ENCODE measurements around the gene AGPAT3.
A peak's percentile ranks its signal among the peaks of the same experiment; 100 is the strongest.

AGPAT3 gene

GRCh38 chr21:43928222-43929125 lies 63.5 kb downstream of the AGPAT3 start:
- no peaks in the 10 kb centered on the region for H3K4me1 ChIP-seq (ENCODE audit: insufficient read depth, poor library complexity, severe bottlenecking)
- no peaks in the 10 kb centered on the region; the same call in 1 of the 2 replicates for H3K36me3 ChIP-seq (ENCODE audit: low read depth)
- TF ChIP-seq, protein P1, sequence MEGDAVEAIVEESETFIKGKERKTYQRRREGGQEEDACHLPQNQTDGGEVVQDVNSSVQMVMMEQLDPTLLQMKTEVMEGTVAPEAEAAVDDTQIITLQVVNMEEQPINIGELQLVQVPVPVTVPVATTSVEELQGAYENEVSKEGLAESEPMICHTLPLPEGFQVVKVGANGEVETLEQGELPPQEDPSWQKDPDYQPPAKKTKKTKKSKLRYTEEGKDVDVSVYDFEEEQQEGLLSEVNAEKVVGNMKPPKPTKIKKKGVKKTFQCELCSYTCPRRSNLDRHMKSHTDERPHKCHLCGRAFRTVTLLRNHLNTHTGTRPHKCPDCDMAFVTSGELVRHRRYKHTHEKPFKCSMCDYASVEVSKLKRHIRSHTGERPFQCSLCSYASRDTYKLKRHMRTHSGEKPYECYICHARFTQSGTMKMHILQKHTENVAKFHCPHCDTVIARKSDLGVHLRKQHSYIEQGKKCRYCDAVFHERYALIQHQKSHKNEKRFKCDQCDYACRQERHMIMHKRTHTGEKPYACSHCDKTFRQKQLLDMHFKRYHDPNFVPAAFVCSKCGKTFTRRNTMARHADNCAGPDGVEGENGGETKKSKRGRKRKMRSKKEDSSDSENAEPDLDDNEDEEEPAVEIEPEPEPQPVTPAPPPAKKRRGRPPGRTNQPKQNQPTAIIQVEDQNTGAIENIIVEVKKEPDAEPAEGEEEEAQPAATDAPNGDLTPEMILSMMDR (IDR thresholded peaks at IDR 0.05; ENCODE audit: poor library complexity, severe bottlenecking), result no peak
- ATAC-seq (ENCODE audit: low read depth), result no peak
- no peak overlapping the region for H3K27ac ChIP-seq (ENCODE audit: poor library complexity, severe bottlenecking)
- no peaks in the 10 kb centered on the region for H3K27me3 ChIP-seq (ENCODE audit: insufficient read depth, poor library complexity, severe bottlenecking)
- H3K9me3 ChIP-seq (ENCODE audit: severe bottlenecking), result no peaks in the 10 kb centered on the region
- no peak overlapping the region for H3K4me3 ChIP-seq (ENCODE audit: severe bottlenecking)
- DNase-seq (ENCODE audit: low spot score), result no peak

DNA sequence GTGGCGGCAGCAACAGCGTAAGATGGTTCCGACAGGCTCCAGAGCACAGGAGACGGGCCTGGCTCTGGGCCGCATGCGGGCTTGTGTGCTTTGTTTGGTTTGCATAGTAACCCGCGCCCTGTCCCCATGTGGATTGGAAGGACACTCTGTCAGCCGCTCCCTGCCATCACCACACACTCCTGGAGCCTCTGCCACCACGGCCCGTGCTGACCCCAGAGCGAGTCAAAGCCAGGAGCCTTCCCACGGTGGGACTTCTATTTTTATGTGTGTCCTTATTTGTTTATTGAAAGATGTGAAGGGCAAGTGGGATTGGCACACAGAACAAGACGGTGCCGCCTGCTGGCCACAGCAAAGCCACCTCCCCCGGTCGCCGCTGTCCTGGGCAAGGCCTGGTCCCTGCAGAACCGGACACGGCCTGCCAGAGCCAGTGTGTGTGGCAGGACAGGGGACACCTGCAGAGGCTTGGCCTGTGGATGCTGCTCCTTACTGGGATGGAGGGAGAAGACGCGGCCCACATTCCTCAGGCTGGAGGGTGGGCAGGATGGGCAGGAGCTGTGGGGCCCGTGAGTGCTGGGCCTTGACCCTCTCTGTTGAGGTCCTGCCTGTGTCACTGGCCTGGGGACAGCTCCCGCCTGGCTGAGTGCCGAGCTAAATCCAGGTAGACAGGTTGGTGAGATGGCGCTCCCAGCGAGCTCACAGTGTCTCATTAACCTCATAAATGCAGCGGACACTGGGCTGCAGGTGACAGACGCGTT lies 64.4 kb downstream of the AGPAT3 start:
- no peaks in the 10 kb centered on the region; the same call in 1 of the 2 replicates for H3K36me3 ChIP-seq (ENCODE audit: low read depth)

DNA sequence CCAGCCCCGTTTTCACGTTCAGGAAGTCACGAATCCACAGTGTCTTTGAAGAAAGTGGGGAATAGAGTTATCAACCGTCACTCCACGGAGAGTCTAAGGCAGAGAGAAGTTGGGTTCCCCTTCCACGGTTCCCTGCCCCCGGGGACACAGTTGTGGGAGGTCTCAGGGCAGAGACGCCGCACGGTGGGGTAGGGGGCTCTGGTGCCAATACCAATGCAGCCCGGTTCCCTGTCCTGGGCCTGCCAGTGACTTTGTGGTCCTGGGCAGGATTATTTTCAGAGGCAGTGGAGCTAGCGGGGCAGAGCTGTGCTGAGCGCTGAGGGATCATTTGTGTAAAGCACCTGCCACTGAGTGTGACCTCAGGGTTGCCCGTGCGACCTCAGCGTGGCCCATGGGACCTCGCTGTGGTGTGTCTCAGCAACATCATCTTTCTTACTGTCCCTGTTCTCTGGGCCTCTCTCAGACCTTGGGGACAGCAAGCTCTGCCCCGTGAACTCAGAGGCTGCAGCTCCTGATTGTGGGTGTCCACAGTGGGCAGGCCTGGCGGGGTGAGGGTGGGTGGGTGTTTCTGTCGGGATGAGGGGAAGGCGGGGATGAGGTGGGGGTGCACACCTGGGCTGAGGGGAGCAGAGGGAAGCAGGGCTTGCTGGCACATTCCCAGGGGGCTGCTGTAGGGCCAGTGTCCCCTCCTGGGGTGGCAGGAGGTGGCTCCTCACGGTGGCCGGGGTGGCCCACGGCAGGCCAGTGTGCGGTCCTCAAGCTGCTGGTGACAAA lies 65.2 kb downstream of the AGPAT3 start:
- TF ChIP-seq, protein P1 (IDR thresholded peaks at IDR 0.05; ENCODE audit: poor library complexity, severe bottlenecking), result no peak
- Histone ChIP-seq H3K4me3 (ENCODE audit: severe bottlenecking) (no peak overlapping the region), H3K27ac (ENCODE audit: poor library complexity, severe bottlenecking) (no peak overlapping the region), H3K9me3 (ENCODE audit: severe bottlenecking) (no peaks in the 10 kb centered on the region), H3K36me3 (ENCODE audit: low read depth) (no peaks in the 10 kb centered on the region), H3K27me3 (ENCODE audit: insufficient read depth, poor library complexity, severe bottlenecking) (no peaks in the 10 kb centered on the region), H3K4me1 (ENCODE audit: insufficient read depth, poor library complexity, severe bottlenecking) (no peaks in the 10 kb centered on the region)
- ATAC-seq (ENCODE audit: low read depth) (no peak), DNase-seq (ENCODE audit: low spot score) (no peak)

More for the DNA sequence above, 64.4 kb downstream of the AGPAT3 start:
- TF ChIP-seq, protein P1 (IDR thresholded peaks at IDR 0.05; ENCODE audit: poor library complexity, severe bottlenecking), result no peak
- Histone ChIP-seq H3K27ac (ENCODE audit: poor library complexity, severe bottlenecking) (no peak overlapping the region), H3K27me3 (ENCODE audit: insufficient read depth, poor library complexity, severe bottlenecking) (no peaks in the 10 kb centered on the region), H3K4me3 (ENCODE audit: severe bottlenecking) (no peak overlapping the region), H3K9me3 (ENCODE audit: severe bottlenecking) (no peaks in the 10 kb centered on the region), H3K4me1 (ENCODE audit: insufficient read depth, poor library complexity, severe bottlenecking) (no peaks in the 10 kb centered on the region)
- ATAC-seq (ENCODE audit: low read depth) (no peak), DNase-seq (ENCODE audit: low spot score) (peak; percentile 52)

DNA sequence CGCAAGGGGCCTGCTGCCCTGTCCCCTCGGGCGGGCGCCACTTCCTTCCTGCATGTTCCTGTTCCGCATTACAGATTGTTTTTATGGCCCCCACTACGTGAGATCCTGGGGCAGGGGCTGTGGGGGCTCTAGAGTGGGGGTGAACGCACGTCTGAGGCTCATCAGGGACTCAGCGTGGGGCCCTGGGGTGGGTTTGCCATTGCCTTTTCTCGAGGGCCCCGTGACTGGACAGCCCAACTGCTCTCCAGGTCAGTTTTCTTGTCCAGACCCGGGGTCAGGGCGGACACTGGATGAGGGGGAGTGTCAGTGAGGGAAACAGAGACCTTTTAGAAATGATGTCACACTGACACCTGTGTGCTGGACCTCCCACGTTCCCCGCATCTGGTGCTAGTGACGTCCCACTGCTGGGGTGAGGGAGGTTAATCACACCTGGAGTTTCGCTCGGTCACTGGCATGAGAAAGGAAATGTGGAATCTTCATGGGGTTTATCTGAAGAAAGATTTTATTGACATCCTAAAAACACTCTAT lies 65.9 kb downstream of the AGPAT3 start:
- Histone ChIP-seq H3K9me3 (ENCODE audit: severe bottlenecking) (no peaks in the 10 kb centered on the region), H3K27me3 (ENCODE audit: insufficient read depth, poor library complexity, severe bottlenecking) (no peaks in the 10 kb centered on the region), H3K36me3 (ENCODE audit: low read depth) (no peaks in the 10 kb centered on the region), H3K27ac (ENCODE audit: poor library complexity, severe bottlenecking) (no peak overlapping the region), H3K4me3 (ENCODE audit: severe bottlenecking) (no peak overlapping the region), H3K4me1 (ENCODE audit: insufficient read depth, poor library complexity, severe bottlenecking) (no peaks in the 10 kb centered on the region)
- ATAC-seq (ENCODE audit: low read depth) (no peak), DNase-seq (ENCODE audit: low spot score) (no peak)
- TF ChIP-seq, protein P1 (IDR thresholded peaks at IDR 0.05; ENCODE audit: poor library complexity, severe bottlenecking), result no peak

Data from RWPE2 (cell line).